GDM1 (cell line): ENCODE results near the gene NRIP3.
"Not testable (repeated sequence)": the region's sequence is repeated elsewhere in the genome, so short reads cannot be mapped to it uniquely, and the experiment has no call there.

Experiments used
- DNase-seq: peaks from one replicate; lab custom pipeline; 2025; lab: John Stamatoyannopoulos, UW

The NRIP3 gene

GRCh38 chr11:8971924-8972316 is 31.9 kb downstream of the NRIP3 start:
- no peak for DNase-seq

- no peak for DNase-seq
These were observed 32.4 kb downstream of the NRIP3 start for GRCh38 chr11:8971196-8971923.

- DNase-seq: no peak
These were observed 36.6 kb downstream of the NRIP3 start for GRCh38 chr11:8967184-8967583.

GRCh38 chr11:8964324-8965320 is 39.2 kb downstream of the NRIP3 start, which contains the start of gene TMEM9B:
TSS of gene TMEM9B (minus strand) at chr11:8964442. CDS start at chr11:8964313, 129 bp downstream.
- peak; percentile 83 for DNase-seq

GRCh38 chr11:8963569-8964323 is 40.1 kb downstream of the NRIP3 start:
- peak; percentile 77 for DNase-seq

GRCh38 chr11:8962841-8963240 is 41.0 kb downstream of the NRIP3 start:
- no peak for DNase-seq

GRCh38 chr11:8961401-8961800 is 42.4 kb downstream of the NRIP3 start:
- DNase-seq: no peak

GRCh38 chr11:8959546-8960166 is 44.1 kb downstream of the NRIP3 start:
- peak; percentile 37 for DNase-seq

- DNase-seq: no peak
These were observed 46.9 kb downstream of the NRIP3 start for GRCh38 chr11:8956860-8957259.

- DNase-seq: peak; percentile 24
These were observed 54.9 kb downstream of the NRIP3 start for GRCh38 chr11:8948886-8949285.

- DNase-seq: no peak
These were observed 56.4 kb downstream of the NRIP3 start for GRCh38 chr11:8947230-8947943.

GRCh38 chr11:8942518-8943066 is 61.2 kb downstream of the NRIP3 start, which contains the start of gene ASCL3:
TSS of gene ASCL3 (minus strand) at chr11:8943016. CDS start at chr11:8938161, 4,855 bp downstream.
- no peak for DNase-seq

GRCh38 chr11:8941341-8942103 is 62.3 kb downstream of the NRIP3 start:
- no peak for DNase-seq

- no peak for DNase-seq
These were observed 66.1 kb downstream of the NRIP3 start for GRCh38 chr11:8937659-8938058.

- DNase-seq: no peak
These were observed 66.6 kb downstream of the NRIP3 start for GRCh38 chr11:8937159-8937558.

GRCh38 chr11:8935789-8936188 is 68.0 kb downstream of the NRIP3 start:
- not testable (repeated sequence) for DNase-seq

GRCh38 chr11:8934742-8935488 is 68.9 kb downstream of the NRIP3 start:
- DNase-seq: no peak

- DNase-seq: no peak
These were observed 69.9 kb downstream of the NRIP3 start for GRCh38 chr11:8933931-8934330.

GRCh38 chr11:8932564-8933180 is 71.1 kb downstream of the NRIP3 start, which contains the start of gene C11orf16:
TSS of gene C11orf16 (minus strand) at chr11:8932947. CDS start at chr11:8932308, 639 bp downstream.
- no peak for DNase-seq
